WTC11 (cell line): ENCODE results near the gene UTP4. TPM values are rescaled to one million over a fixed set of nuclear protein-coding genes. Genes with fewer than 3 reads are reported as not detected.

Source experiments
- ATAC-seq: fragments of 200-7000 bp; cut with Tn5 transposase; 2 replicates; pipeline ENCODE4 v1.10.0; 2021; ENCODE audit warnings: mild to moderate bottlenecking, moderate library complexity
- CTCF ChIA-PET: fragments of 300-600 bp; sonication (Branson Sonifier 250); formaldehyde crosslinking; loops from one replicate; lab custom pipeline; 2021; ENCODE audit warnings: antibody characterized with exemption; lab: Charles Lee
- POLR2A ChIA-PET: fragments of 350-600 bp; sonication (Branson Sonifier 250); formaldehyde crosslinking; loops from one replicate; lab custom pipeline; 2021; ENCODE audit warnings: antibody characterized with exemption; lab: Charles Lee
- DNase-seq: peaks from one replicate; pipeline ENCODE4 v3.0.0; 2021; ENCODE audit warnings: low spot score
- H3K27ac Mint-ChIP-seq: 2 replicates; pipeline ENCODE4 v1.8.0; 2021; ENCODE audit warnings: mixed read lengths
- H3K27me3 Mint-ChIP-seq: 2 replicates; pipeline ENCODE4 v1.8.0; 2021; ENCODE audit warnings: low read depth, mild to moderate bottlenecking, moderate library complexity, mixed read lengths
- H3K36me3 Mint-ChIP-seq: 2 replicates; pipeline ENCODE4 v1.8.0; 2021; ENCODE audit warnings: mixed read lengths
- H3K4me1 Mint-ChIP-seq: 2 replicates; pipeline ENCODE4 v1.8.0; 2022; ENCODE audit warnings: mixed read lengths
- H3K4me3 Mint-ChIP-seq: 2 replicates; pipeline ENCODE4 v1.8.0; 2021; ENCODE audit warnings: mild to moderate bottlenecking, moderate library complexity, mixed read lengths
- H3K9me3 Mint-ChIP-seq: 2 replicates; pipeline ENCODE4 v1.8.0; 2021; ENCODE audit warnings: mixed read lengths
- ETV6 ChIP-seq: sonication (generic); formaldehyde crosslinking; IDR thresholded peaks from 2 replicates; pipeline ENCODE4 v1.8.1; 2022; ENCODE audit warnings: mild to moderate bottlenecking, missing genetic modification reagents
- FOXP1 ChIP-seq: sonication (generic); formaldehyde crosslinking; IDR thresholded peaks from 2 replicates; pipeline ENCODE4 v1.8.0; 2022; ENCODE audit warnings: missing genetic modification reagents, mild to moderate bottlenecking, moderate library complexity, borderline replicate concordance
- SMAD3 ChIP-seq: sonication (generic); formaldehyde crosslinking; IDR thresholded peaks from 2 replicates; pipeline ENCODE4 v1.8.0; 2022; ENCODE audit warnings: missing genetic modification reagents, mild to moderate bottlenecking, borderline replicate concordance
- ZNF232 ChIP-seq: sonication (generic); formaldehyde crosslinking; IDR thresholded peaks from 2 replicates; pipeline ENCODE4 v1.8.0; 2022; ENCODE audit warnings: mild to moderate bottlenecking, missing genetic modification reagents
- ZNF671 ChIP-seq: fragments of 250-450 bp; sonication (Bioruptor Pico); IDR thresholded peaks from 2 replicates; pipeline ENCODE4 v1.8.0; 2021; ENCODE audit warnings: mild to moderate bottlenecking
- total RNA-seq: library from RNA; stranded (reverse); gene quantifications from 3 replicates; pipeline ENCODE4 v1.2.3, GENCODE V29; 2021
- TF ChIP-seq, protein P1 (sequence below): sonication (generic); formaldehyde crosslinking; IDR thresholded peaks from 2 replicates; pipeline ENCODE4 v1.8.1; 2022; ENCODE audit warnings: missing genetic modification reagents, borderline replicate concordance
- TF ChIP-seq, protein P2 (sequence below): fragments of 250-450 bp; sonication (Bioruptor Pico); conservative IDR thresholded peaks from 2 replicates; pipeline ENCODE4 v1.9.0; 2021; ENCODE audit warnings: mild to moderate bottlenecking
- TF ChIP-seq, protein P3 (sequence below): sonication (generic); formaldehyde crosslinking; IDR thresholded peaks from 2 replicates; pipeline ENCODE4 v1.8.1; 2022; ENCODE audit warnings: low read depth, mild to moderate bottlenecking, moderate library complexity, missing genetic modification reagents, borderline replicate concordance
- TF ChIP-seq, protein P4 (sequence below): fragments of 250-450 bp; sonication (Bioruptor Pico); IDR thresholded peaks from 2 replicates; pipeline ENCODE4 v2.1.2; 2022; ENCODE audit warnings: mild to moderate bottlenecking, moderate library complexity
- TF ChIP-seq, protein P5 (sequence below): sonication (generic); formaldehyde crosslinking; IDR thresholded peaks from 2 replicates; pipeline ENCODE4 v1.8.0; 2022; ENCODE audit warnings: mild to moderate bottlenecking, missing genetic modification reagents
- TF ChIP-seq, protein P6 (sequence below): sonication (generic); formaldehyde crosslinking; IDR thresholded peaks from 2 replicates; pipeline ENCODE4 v1.8.0; 2022; ENCODE audit warnings: mild to moderate bottlenecking, missing genetic modification reagents
- TF ChIP-seq, protein P7 (sequence below): fragments of 250-450 bp; sonication (Bioruptor Pico); IDR thresholded peaks from 2 replicates; pipeline ENCODE4 v1.9.0; 2021; ENCODE audit warnings: mild to moderate bottlenecking
- TF ChIP-seq, protein P8 (sequence below): sonication (generic); formaldehyde crosslinking; IDR thresholded peaks from 2 replicates; pipeline ENCODE4 v1.8.1; 2023; ENCODE audit warnings: mild to moderate bottlenecking, missing genetic modification reagents, moderate library complexity
- TF ChIP-seq, protein P9 (sequence below): sonication (generic); formaldehyde crosslinking; IDR thresholded peaks from 2 replicates; pipeline ENCODE4 v1.8.0; 2023; ENCODE audit warnings: mild to moderate bottlenecking, missing genetic modification reagents

The UTP4 gene
- total RNA-seq, 1 experiment from 2014 or later: 85.7 TPM

DNA sequence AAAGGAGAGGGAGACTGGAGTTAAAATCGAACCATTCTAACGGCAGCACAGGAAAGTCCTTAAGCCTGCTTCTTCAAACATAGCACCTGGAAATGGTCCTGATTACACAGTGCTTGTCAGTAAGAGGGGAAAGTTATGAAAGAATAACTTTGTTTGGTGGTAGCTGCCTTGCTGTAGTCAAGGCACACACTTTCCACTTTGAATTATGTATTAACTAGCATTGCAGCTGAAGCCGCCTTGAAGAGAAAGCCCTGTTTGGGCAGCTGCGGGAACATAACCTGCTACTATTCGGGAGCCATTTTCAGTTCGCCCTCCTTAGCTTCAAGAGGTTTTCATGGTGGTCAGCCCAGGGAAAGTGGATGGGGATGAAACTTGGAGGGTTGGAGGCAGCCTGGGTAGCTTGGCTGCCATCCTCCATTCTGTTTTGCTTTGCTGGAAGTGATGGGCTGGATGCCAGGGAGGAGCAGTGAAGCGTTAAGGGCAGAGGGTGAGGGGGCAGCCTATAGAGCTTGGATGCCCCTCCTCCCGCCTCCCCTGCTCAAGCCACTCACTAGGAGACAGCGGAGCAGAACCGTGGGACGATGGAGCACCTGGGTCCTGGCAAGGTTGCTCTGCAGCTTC lies 32.3 kb upstream of the UTP4 start:
- Mint-ChIP-seq H3K4me3 (no peak overlapping the region), H3K4me1 (peaks cover 59% of the 10 kb centered on the region), H3K36me3 (no peaks in the 10 kb centered on the region), H3K9me3 (no peaks in the 10 kb centered on the region), H3K27me3 (peaks cover 6% of the 10 kb centered on the region; the same call in 1 of the 2 replicates), H3K27ac (no peak overlapping the region)
- DNase-seq: no peak
- POLR2A ChIA-PET: interaction anchor here (0.6 to 1.8 kb wide), 3 partner anchors 11 to 254 kb away, joined by 3 to 7 read pairs (median 4); no protein-coding TSS in a partner anchor
- TF ChIP-seq, protein P1, sequence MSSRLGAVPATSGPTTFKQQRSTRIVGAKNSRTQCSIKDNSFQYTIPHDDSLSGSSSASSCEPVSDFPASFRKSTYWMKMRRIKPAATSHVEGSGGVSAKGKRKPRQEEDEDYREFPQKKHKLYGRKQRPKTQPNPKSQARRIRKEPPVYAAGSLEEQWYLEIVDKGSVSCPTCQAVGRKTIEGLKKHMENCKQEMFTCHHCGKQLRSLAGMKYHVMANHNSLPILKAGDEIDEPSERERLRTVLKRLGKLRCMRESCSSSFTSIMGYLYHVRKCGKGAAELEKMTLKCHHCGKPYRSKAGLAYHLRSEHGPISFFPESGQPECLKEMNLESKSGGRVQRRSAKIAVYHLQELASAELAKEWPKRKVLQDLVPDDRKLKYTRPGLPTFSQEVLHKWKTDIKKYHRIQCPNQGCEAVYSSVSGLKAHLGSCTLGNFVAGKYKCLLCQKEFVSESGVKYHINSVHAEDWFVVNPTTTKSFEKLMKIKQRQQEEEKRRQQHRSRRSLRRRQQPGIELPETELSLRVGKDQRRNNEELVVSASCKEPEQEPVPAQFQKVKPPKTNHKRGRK (CRISPR knock-in tag): no peak
- peak; percentile 21; the same call in 1 of the 2 replicates for ATAC-seq
- CTCF ChIA-PET: interaction anchor here (0.7 to 2.1 kb wide), 5 partner anchors 11 to 112 kb away, joined by 3 to 7 read pairs (median 4); no protein-coding TSS in a partner anchor

DNA sequence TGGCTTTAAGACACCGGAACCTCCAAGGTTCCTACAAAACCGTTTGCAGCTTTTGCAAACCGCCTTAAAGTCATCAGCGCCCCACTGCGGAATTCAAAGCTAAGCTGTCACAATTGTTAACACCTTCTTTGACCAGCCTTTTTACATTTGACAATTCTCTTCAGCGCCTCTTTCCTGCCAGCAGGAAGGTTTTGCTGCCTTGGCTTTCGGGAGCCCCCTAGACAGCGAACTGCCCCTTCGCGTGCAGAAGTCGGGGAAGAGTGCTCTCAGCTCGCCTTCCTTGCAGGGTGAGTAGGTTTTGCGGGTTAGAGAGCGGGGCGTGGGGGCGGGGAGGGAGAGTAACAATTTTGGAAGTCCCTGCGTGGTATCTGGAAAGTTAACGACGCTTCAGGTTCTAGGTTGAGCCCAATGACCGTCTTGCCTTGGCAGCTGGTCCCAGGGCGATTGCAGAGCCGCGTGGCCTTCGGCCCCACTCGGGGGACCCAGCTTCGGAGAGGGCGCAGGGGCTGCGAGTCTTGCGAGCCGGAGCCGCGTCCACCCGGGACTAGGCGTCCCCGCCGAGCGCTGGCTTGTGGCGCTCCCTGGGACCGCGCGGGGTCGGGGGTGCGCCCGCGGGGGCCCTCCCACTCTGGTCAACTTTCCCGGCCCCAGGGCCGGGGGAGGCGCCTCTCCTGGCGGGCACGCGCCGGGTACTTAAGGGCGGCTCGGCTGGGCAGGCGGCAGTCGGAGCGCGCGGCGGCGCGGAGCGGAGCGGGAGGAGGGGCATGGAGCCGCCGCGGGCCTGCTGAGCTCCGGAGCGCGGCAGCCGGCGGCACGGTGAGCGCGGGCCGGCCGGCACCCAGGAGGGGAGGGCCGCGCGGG lies 26.7 kb upstream of the UTP4 start, which contains the start of gene HAS3:
HAS3 (plus strand) TSS at position 153 of the 861 bp plus-strand sequence. CDS start 3,743 bp downstream, outside the sequence.
- H3K27me3 Mint-ChIP-seq: peaks cover 6% of the 10 kb centered on the region; the same call in 1 of the 2 replicates
- peaks cover 67% of the 10 kb centered on the region for H3K4me1 Mint-ChIP-seq
- POLR2A ChIA-PET: interaction anchor here (0.6 to 1.6 kb wide), 5 partner anchors 16 to 697 kb away, joined by 3 to 6 read pairs (median 4); no protein-coding TSS in a partner anchor
- TF ChIP-seq, protein P2, sequence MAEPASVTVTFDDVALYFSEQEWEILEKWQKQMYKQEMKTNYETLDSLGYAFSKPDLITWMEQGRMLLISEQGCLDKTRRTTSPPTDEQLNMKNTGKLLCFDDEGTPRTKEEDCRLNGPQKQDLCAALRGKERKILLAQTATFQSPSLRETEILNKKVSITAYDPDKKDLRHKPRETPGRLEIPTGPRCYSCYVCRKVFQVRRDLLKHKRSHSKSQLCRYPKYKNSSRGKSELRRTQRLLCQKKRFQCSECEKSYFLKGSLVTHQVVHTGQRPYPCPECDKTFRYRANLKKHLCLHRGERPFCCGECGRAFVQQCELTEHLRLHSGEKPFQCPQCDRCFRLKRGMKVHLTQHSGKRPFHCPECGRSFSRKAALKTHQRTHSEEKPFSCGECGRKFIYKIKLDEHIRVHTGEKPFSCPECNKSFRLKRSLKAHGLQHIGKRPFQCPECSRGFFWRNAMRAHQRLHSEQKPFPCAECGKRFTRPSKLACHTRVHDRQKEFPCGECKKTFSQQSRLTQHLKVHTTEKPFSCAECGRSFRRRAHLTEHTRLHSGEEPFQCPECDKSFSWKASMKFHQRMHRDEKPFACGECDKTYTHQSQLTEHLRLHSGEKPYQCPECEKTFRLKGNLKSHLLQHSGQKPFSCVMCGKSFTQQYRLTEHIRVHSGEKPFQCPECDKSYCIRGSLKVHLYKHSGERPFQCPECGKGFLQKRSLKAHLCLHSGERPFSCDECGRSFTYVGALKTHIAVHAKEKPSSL (CRISPR knock-in tag): 0 out of 2 replicates have a peak, but pooled peaks have one; percentile 14
- TF ChIP-seq ETV6 (CRISPR knock-in tag) (peak; percentile 60; the same call in 1 of the 2 replicates), ZNF232 (CRISPR knock-in tag) (peak; percentile 47), ZNF671 (peak; percentile 61; the same call in 1 of the 2 replicates), FOXP1 (CRISPR knock-in tag) (peak; percentile 63; the same call in 1 of the 2 replicates), SMAD3 (CRISPR knock-in tag) (0 out of 2 replicates have a peak, but pooled peaks have one; percentile 17)
- TF ChIP-seq, protein P3, sequence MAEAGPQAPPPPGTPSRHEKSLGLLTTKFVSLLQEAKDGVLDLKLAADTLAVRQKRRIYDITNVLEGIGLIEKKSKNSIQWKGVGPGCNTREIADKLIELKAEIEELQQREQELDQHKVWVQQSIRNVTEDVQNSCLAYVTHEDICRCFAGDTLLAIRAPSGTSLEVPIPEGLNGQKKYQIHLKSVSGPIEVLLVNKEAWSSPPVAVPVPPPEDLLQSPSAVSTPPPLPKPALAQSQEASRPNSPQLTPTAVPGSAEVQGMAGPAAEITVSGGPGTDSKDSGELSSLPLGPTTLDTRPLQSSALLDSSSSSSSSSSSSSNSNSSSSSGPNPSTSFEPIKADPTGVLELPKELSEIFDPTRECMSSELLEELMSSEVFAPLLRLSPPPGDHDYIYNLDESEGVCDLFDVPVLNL (CRISPR knock-in tag): peak; percentile 52; the same call in 1 of the 2 replicates
- TF ChIP-seq, protein P4, sequence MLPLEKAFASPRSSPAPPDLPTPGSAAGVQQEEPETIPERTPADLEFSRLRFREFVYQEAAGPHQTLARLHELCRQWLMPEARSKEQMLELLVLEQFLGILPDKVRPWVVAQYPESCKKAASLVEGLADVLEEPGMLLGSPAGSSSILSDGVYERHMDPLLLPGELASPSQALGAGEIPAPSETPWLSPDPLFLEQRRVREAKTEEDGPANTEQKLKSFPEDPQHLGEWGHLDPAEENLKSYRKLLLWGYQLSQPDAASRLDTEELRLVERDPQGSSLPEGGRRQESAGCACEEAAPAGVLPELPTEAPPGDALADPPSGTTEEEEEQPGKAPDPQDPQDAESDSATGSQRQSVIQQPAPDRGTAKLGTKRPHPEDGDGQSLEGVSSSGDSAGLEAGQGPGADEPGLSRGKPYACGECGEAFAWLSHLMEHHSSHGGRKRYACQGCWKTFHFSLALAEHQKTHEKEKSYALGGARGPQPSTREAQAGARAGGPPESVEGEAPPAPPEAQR (CRISPR knock-in tag): no peak
- TF ChIP-seq, protein P5, sequence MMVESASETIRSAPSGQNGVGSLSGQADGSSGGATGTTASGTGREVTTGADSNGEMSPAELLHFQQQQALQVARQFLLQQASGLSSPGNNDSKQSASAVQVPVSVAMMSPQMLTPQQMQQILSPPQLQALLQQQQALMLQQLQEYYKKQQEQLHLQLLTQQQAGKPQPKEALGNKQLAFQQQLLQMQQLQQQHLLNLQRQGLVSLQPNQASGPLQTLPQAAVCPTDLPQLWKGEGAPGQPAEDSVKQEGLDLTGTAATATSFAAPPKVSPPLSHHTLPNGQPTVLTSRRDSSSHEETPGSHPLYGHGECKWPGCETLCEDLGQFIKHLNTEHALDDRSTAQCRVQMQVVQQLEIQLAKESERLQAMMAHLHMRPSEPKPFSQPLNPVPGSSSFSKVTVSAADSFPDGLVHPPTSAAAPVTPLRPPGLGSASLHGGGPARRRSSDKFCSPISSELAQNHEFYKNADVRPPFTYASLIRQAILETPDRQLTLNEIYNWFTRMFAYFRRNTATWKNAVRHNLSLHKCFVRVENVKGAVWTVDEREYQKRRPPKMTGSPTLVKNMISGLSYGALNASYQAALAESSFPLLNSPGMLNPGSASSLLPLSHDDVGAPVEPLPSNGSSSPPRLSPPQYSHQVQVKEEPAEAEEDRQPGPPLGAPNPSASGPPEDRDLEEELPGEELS (CRISPR knock-in tag): 0 out of 2 replicates have a peak, but pooled peaks have one; percentile 8
- TF ChIP-seq, protein P6, sequence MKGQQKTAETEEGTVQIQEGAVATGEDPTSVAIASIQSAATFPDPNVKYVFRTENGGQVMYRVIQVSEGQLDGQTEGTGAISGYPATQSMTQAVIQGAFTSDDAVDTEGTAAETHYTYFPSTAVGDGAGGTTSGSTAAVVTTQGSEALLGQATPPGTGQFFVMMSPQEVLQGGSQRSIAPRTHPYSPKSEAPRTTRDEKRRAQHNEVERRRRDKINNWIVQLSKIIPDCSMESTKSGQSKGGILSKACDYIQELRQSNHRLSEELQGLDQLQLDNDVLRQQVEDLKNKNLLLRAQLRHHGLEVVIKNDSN (CRISPR knock-in tag): peak; percentile 28; the same call in 1 of the 2 replicates
- TF ChIP-seq, protein P7, sequence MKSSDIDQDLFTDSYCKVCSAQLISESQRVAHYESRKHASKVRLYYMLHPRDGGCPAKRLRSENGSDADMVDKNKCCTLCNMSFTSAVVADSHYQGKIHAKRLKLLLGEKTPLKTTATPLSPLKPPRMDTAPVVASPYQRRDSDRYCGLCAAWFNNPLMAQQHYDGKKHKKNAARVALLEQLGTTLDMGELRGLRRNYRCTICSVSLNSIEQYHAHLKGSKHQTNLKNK (CRISPR knock-in tag): 0 out of 2 replicates have a peak, but pooled peaks have one; percentile 21
- TF ChIP-seq, protein P8, sequence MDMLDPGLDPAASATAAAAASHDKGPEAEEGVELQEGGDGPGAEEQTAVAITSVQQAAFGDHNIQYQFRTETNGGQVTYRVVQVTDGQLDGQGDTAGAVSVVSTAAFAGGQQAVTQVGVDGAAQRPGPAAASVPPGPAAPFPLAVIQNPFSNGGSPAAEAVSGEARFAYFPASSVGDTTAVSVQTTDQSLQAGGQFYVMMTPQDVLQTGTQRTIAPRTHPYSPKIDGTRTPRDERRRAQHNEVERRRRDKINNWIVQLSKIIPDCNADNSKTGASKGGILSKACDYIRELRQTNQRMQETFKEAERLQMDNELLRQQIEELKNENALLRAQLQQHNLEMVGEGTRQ: peak; percentile 12; the same call in 1 of the 2 replicates
- TF ChIP-seq, protein P9, sequence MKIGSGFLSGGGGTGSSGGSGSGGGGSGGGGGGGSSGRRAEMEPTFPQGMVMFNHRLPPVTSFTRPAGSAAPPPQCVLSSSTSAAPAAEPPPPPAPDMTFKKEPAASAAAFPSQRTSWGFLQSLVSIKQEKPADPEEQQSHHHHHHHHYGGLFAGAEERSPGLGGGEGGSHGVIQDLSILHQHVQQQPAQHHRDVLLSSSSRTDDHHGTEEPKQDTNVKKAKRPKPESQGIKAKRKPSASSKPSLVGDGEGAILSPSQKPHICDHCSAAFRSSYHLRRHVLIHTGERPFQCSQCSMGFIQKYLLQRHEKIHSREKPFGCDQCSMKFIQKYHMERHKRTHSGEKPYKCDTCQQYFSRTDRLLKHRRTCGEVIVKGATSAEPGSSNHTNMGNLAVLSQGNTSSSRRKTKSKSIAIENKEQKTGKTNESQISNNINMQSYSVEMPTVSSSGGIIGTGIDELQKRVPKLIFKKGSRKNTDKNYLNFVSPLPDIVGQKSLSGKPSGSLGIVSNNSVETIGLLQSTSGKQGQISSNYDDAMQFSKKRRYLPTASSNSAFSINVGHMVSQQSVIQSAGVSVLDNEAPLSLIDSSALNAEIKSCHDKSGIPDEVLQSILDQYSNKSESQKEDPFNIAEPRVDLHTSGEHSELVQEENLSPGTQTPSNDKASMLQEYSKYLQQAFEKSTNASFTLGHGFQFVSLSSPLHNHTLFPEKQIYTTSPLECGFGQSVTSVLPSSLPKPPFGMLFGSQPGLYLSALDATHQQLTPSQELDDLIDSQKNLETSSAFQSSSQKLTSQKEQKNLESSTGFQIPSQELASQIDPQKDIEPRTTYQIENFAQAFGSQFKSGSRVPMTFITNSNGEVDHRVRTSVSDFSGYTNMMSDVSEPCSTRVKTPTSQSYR (CRISPR knock-in tag): no peak

More for the DNA sequence above, 26.7 kb upstream of the UTP4 start, which contains the start of gene HAS3:
- H3K4me3 Mint-ChIP-seq: peak within 1 kb of the TSS; percentile 96
- CTCF ChIA-PET: interaction anchor here (0.5 to 2.2 kb wide), 17 partner anchors 12 to 577 kb away, joined by 3 to 18 read pairs (median 4); partner anchors contain the start of gene CDH3
- DNase-seq (peak; percentile 74), ATAC-seq (peak; percentile 25)
- no peaks in the 10 kb centered on the region for H3K9me3 Mint-ChIP-seq
- peaks cover 14% of the 10 kb centered on the region for H3K36me3 Mint-ChIP-seq
- peak within 1 kb of the TSS; percentile 98 for H3K27ac Mint-ChIP-seq
